Measurements from ENCODE around the gene ACP6.
"Not testable (repeated sequence)": the region's sequence is repeated elsewhere in the genome, so short reads cannot be mapped to it uniquely, and the experiment has no call there.

Gene ACP6

DNA sequence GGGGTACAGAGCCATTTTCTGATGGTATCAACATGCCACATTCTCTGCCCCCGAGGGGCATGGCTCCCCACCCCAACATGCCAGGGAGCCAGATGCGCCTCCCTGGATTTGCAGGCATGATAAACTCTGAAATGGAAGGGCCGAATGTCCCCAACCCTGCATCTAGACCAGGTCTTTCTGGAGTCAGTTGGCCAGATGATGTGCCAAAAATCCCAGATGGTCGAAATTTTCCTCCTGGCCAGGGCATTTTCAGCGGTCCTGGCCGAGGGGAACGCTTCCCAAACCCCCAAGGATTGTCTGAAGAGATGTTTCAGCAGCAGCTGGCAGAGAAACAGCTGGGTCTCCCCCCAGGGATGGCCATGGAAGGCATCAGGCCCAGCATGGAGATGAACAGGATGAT, 50.6 kb downstream of the ACP6 start:
- TF ChIP-seq EZH2 (IDR thresholded peaks at IDR 0.05; ENCODE audit: borderline replicate concordance, low read length): no peak
- TF ChIP-seq, protein P1, sequence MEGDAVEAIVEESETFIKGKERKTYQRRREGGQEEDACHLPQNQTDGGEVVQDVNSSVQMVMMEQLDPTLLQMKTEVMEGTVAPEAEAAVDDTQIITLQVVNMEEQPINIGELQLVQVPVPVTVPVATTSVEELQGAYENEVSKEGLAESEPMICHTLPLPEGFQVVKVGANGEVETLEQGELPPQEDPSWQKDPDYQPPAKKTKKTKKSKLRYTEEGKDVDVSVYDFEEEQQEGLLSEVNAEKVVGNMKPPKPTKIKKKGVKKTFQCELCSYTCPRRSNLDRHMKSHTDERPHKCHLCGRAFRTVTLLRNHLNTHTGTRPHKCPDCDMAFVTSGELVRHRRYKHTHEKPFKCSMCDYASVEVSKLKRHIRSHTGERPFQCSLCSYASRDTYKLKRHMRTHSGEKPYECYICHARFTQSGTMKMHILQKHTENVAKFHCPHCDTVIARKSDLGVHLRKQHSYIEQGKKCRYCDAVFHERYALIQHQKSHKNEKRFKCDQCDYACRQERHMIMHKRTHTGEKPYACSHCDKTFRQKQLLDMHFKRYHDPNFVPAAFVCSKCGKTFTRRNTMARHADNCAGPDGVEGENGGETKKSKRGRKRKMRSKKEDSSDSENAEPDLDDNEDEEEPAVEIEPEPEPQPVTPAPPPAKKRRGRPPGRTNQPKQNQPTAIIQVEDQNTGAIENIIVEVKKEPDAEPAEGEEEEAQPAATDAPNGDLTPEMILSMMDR (IDR thresholded peaks at IDR 0.05; ENCODE audit: low read length): no peak
- Histone ChIP-seq H3K9ac (ENCODE audit: low read length) (no peak overlapping the region), H3K9me2 (ENCODE audit: low read depth, low read length) (no peaks in the 10 kb centered on the region), H3F3A (ENCODE audit: insufficient read depth, low read length) (no peaks in the 10 kb centered on the region), H3K9me3 (ENCODE audit: low read length) (no peaks in the 10 kb centered on the region), H3K36me3 (ENCODE audit: insufficient read depth, low read length) (peaks cover 56% of the 10 kb centered on the region), H3K27me3 (ENCODE audit: insufficient read depth, low read length) (no peaks in the 10 kb centered on the region), H3K27ac (ENCODE audit: low read depth, low read length, poor library complexity, severe bottlenecking) (no peak overlapping the region), H3K4me3 (ENCODE audit: low read depth, low read length, poor library complexity, severe bottlenecking) (no peak overlapping the region), H3K4me1 (ENCODE audit: insufficient read depth, low read length, severe bottlenecking) (no peaks in the 10 kb centered on the region), H3K79me2 (ENCODE audit: insufficient read depth, low read length) (no peaks in the 10 kb centered on the region), H2AFZ (ENCODE audit: low read length) (no peak overlapping the region), H3K4me2 (ENCODE audit: low read length) (no peak overlapping the region), H4K20me1 (ENCODE audit: insufficient read depth, low read length) (no peaks in the 10 kb centered on the region)

DNA sequence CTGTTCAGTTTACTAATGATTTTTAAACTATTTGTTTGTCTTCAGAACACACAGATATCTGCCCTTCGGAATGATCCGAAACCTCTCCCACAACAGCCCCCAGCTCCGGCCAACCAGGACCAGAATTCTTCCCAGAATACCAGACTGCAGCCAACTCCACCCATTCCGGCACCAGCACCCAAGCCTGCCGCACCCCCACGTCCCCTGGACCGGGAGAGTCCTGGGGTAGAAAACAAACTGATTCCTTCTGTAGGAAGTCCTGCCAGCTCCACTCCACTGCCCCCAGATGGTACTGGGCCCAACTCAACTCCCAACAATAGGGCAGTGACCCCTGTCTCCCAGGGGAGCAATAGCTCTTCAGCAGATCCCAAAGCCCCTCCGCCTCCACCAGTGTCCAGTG, 51.6 kb downstream of the ACP6 start:
- H3K27ac ChIP-seq (ENCODE audit: low read depth, low read length, poor library complexity, severe bottlenecking): no peak overlapping the region
- no peaks in the 10 kb centered on the region for H3K79me2 ChIP-seq (ENCODE audit: insufficient read depth, low read length)
- peaks cover 64% of the 10 kb centered on the region for H3K36me3 ChIP-seq (ENCODE audit: insufficient read depth, low read length)
- no peak overlapping the region for H3K4me2 ChIP-seq (ENCODE audit: low read length)
- H2AFZ ChIP-seq (ENCODE audit: low read length): no peak overlapping the region
- TF ChIP-seq EZH2 (IDR thresholded peaks at IDR 0.05; ENCODE audit: borderline replicate concordance, low read length): no peak
- H3K4me1 ChIP-seq (ENCODE audit: insufficient read depth, low read length, severe bottlenecking): no peaks in the 10 kb centered on the region
- H4K20me1 ChIP-seq (ENCODE audit: insufficient read depth, low read length): no peaks in the 10 kb centered on the region
- no peaks in the 10 kb centered on the region for H3K9me3 ChIP-seq (ENCODE audit: low read length)
- no peaks in the 10 kb centered on the region for H3K27me3 ChIP-seq (ENCODE audit: insufficient read depth, low read length)
- H3K9ac ChIP-seq (ENCODE audit: low read length): no peak overlapping the region
- no peak overlapping the region for H3K4me3 ChIP-seq (ENCODE audit: low read depth, low read length, poor library complexity, severe bottlenecking)
- no peaks in the 10 kb centered on the region for H3F3A ChIP-seq (ENCODE audit: insufficient read depth, low read length)
- H3K9me2 ChIP-seq (ENCODE audit: low read depth, low read length): no peaks in the 10 kb centered on the region

DNA sequence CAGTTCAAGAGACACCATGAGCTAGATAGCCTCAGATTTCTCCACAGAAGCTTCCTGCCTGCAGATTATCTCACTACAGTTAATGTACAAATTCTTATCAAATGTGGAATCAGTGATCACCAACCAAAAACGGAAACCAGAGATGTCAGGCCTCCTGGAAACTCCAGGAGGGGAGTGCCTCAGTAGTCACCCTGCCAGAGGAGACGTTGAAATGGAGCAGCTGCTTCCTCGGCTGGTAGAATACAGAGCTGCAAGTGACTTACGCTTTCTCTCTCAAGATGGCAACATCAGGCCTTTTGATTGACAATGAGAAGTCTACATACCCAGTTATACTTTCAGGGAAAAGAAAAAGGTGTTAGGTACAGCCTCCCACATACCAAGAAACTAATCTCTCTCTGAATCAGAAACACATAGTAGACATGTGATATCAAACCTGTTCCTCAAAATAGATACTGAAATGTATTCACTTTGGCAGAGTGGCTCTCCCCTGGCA, 52.2 kb downstream of the ACP6 start:
- H2AFZ ChIP-seq (ENCODE audit: low read length): no peak overlapping the region
- no peaks in the 10 kb centered on the region for H3K9me3 ChIP-seq (ENCODE audit: low read length)
- no peak overlapping the region for H3K27ac ChIP-seq (ENCODE audit: low read depth, low read length, poor library complexity, severe bottlenecking)
- H3K4me1 ChIP-seq (ENCODE audit: insufficient read depth, low read length, severe bottlenecking): no peaks in the 10 kb centered on the region
- no peaks in the 10 kb centered on the region for H4K20me1 ChIP-seq (ENCODE audit: insufficient read depth, low read length)
- TF ChIP-seq, protein P1 (IDR thresholded peaks at IDR 0.05; ENCODE audit: low read length): no peak
- TF ChIP-seq EZH2 (IDR thresholded peaks at IDR 0.05; ENCODE audit: borderline replicate concordance, low read length): no peak
- H3K9ac ChIP-seq (ENCODE audit: low read length): no peak overlapping the region
- no peaks in the 10 kb centered on the region for H3F3A ChIP-seq (ENCODE audit: insufficient read depth, low read length)
- H3K9me2 ChIP-seq (ENCODE audit: low read depth, low read length): no peaks in the 10 kb centered on the region
- H3K4me3 ChIP-seq (ENCODE audit: low read depth, low read length, poor library complexity, severe bottlenecking): no peak overlapping the region
- H3K27me3 ChIP-seq (ENCODE audit: insufficient read depth, low read length): no peaks in the 10 kb centered on the region
- H3K36me3 ChIP-seq (ENCODE audit: insufficient read depth, low read length): peaks cover 70% of the 10 kb centered on the region
- H3K79me2 ChIP-seq (ENCODE audit: insufficient read depth, low read length): no peaks in the 10 kb centered on the region
- no peak overlapping the region for H3K4me2 ChIP-seq (ENCODE audit: low read length)

DNA sequence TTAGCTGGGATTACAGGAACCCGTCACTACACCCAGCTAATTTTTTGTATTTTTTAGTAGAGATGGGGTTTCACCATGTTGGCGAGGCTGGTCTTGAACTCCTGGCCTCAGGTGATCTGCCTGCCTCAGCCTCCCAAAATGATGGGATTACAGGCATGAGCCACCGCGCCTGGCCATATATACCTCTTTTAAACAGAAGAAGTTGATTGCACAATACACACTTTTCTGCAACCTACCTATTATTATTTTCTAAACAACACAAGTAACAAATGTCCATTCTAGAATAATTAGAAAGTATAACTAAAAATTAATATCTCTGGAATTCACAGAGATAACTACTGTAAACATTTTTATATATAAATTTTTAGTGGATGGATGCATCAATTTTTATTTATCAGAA, 55.4 kb downstream of the ACP6 start:
- peaks cover 83% of the 10 kb centered on the region for H3K36me3 ChIP-seq (ENCODE audit: insufficient read depth, low read length)
- not testable (repeated sequence) for H3K9me3 ChIP-seq (ENCODE audit: low read length); H3K4me3 ChIP-seq (ENCODE audit: low read depth, low read length, poor library complexity, severe bottlenecking); H2AFZ ChIP-seq (ENCODE audit: low read length); H3K4me1 ChIP-seq (ENCODE audit: insufficient read depth, low read length, severe bottlenecking); H3K79me2 ChIP-seq (ENCODE audit: insufficient read depth, low read length); H3K4me2 ChIP-seq (ENCODE audit: low read length); H3K27me3 ChIP-seq (ENCODE audit: insufficient read depth, low read length); H3F3A ChIP-seq (ENCODE audit: insufficient read depth, low read length); H3K9me2 ChIP-seq (ENCODE audit: low read depth, low read length); H4K20me1 ChIP-seq (ENCODE audit: insufficient read depth, low read length); H3K27ac ChIP-seq (ENCODE audit: low read depth, low read length, poor library complexity, severe bottlenecking); H3K9ac ChIP-seq (ENCODE audit: low read length)

Measured in OCI-LY1 (cell line).